ENCODE data around the gene GBGT1. TPM values are rescaled to one million over a fixed set of nuclear protein-coding genes. Genes with fewer than 3 reads are reported as not detected.
A peak's percentile ranks its signal among the peaks of the same experiment; 100 is the strongest.
"Not testable (repeated sequence)": the region's sequence is repeated elsewhere in the genome, so short reads cannot be mapped to it uniquely, and the experiment has no call there.

GBGT1 gene
- total and polyA plus RNA-seq, 2 donors (not counting 1 experiment from before 2014, with no cell fraction given), result 19.6 to 52.7 TPM

DNA sequence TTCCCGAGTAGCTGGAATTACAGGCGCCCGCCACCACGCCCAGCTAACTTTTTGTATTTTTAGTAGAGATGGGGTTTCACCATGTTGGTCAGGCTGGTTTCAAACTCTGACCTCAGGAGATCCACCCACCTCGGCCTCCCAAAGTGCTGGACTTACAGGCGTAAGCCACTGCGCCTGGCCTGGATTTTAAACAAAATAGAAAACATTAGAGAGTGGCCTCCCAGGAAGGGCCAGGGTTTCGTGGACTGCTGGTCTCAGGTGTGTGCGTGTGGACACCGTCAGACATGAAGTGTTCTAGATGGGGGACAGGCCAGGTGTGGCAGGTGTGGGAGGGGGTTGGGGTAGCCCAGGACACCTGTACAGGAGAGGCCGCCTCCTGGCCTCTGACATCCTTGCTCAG, 7.0 kb upstream of the GBGT1 start:
- POLR2A ChIA-PET, result no interaction called here
- no peak for ATAC-seq (ENCODE audit: low read depth)
- Histone ChIP-seq H2AFZ (ENCODE audit: insufficient read depth, low read depth, low read length, poor library complexity, severe bottlenecking) (no peak overlapping the region), H3K27me3 (replicated peaks in 1 of 4; ENCODE audit: control extremely low read depth in 1 of 4, control insufficient read depth in 3 of 4, insufficient read depth in 4 of 4, low read length in 3 of 4) (peaks cover 0 to 23% (median 7%) of the 10 kb centered on the region in 4 experiments), H3K4me1 (ENCODE audit: control insufficient read depth in 2 of 2, insufficient read depth in 2 of 2, low read length in 2 of 2) (peaks cover 16% of the 10 kb centered on the region in 2 donors), H3K27ac (ENCODE audit: low read length in 2 of 2) (no peak overlapping the region), H3K36me3 (replicated peaks in 1 of 2; ENCODE audit: control extremely low read depth in 1 of 2, control insufficient read depth in 1 of 2, extremely low read depth in 1 of 2, insufficient read depth in 2 of 2, low read length in 1 of 2) (no peaks in the 10 kb centered on the region), H3K79me2 (ENCODE audit: control insufficient read depth, insufficient read depth, low read length) (no peaks in the 10 kb centered on the region), H3K9me3 (ENCODE audit: control extremely low read depth in 1 of 3, control insufficient read depth in 2 of 3, insufficient read depth in 1 of 3, low read length in 2 of 3) (peaks cover 0 to 3% (median 0%) of the 10 kb centered on the region in 3 donors), H3K4me3 (ENCODE audit: control extremely low read depth in 1 of 5, extremely low read depth in 1 of 5, insufficient read depth in 1 of 5, low read depth in 2 of 5, low read length in 4 of 5) (no peak overlapping the region), H4K20me1 (ENCODE audit: control insufficient read depth, insufficient read depth, low read length, poor library complexity, severe bottlenecking) (no peaks in the 10 kb centered on the region), H3K4me2 (replicated peaks; ENCODE audit: low read depth, low read length, poor library complexity, severe bottlenecking) (peak overlapping the region; percentile 56), H3K9ac (ENCODE audit: low read length) (no peak overlapping the region)
- intact Hi-C loops (cut with micrococcal nuclease), result no loop called here
- Mint-ChIP-seq H3K27ac (no peak overlapping the region), H3K9me3 (ENCODE audit: insufficient read depth) (no peaks in the 10 kb centered on the region), H3K4me3 (peak overlapping the region; percentile 19), H3K27me3 (peaks cover 29% of the 10 kb centered on the region), H3K4me1 (peaks cover 17% of the 10 kb centered on the region)
- no peak for TF ChIP-seq CTCF (IDR thresholded peaks at IDR 0.05)
- TF ChIP-seq EZH2 (IDR thresholded peaks at IDR 0.05; ENCODE audit: borderline replicate concordance, insufficient read depth, low read depth, low read length, poor library complexity, severe bottlenecking), result no peak
- 63% methylated on average over 7 of the region's 11 CpGs for WGBS (ENCODE audit: insufficient coverage)
- CTCF ChIA-PET, result interaction anchor here (0.9 to 4.6 kb wide), 3 partner anchors 12 to 15 kb away, joined by 4 to 25 read pairs (median 8); no protein-coding TSS in a partner anchor
- DNase-seq, result no peak

DNA sequence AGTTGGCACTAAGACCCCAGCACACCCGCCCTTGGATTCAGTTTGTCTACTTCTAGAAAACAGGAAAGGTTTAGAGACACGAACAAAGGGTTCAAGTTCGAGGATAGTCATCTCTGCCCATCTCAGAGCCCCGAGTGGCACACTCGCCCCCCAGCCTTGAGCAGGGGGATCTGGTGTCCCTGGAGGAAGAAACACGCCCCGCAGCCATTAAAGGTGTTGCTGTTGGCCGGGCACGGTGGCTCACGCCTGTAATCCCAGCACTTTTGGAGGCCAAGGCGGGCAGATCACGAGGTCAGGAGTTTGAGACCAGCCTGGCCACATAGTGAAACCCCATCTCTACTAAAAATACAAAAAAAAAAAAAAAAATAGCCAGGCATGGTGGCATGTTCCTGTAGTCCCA, 6.0 kb upstream of the GBGT1 start:
- H3K9me3 Mint-ChIP-seq (ENCODE audit: insufficient read depth); H3K9me3 ChIP-seq (ENCODE audit: control extremely low read depth in 1 of 3, control insufficient read depth in 2 of 3, insufficient read depth in 1 of 3, low read length in 2 of 3); H3K27ac ChIP-seq (ENCODE audit: low read length in 2 of 2); H3K9ac ChIP-seq (ENCODE audit: low read length); H3K4me3 ChIP-seq (ENCODE audit: control extremely low read depth in 1 of 5, extremely low read depth in 1 of 5, insufficient read depth in 1 of 5, low read depth in 2 of 5, low read length in 4 of 5); H3K36me3 ChIP-seq (replicated peaks in 1 of 2; ENCODE audit: control extremely low read depth in 1 of 2, control insufficient read depth in 1 of 2, extremely low read depth in 1 of 2, insufficient read depth in 2 of 2, low read length in 1 of 2); H3K79me2 ChIP-seq (ENCODE audit: control insufficient read depth, insufficient read depth, low read length); H4K20me1 ChIP-seq (ENCODE audit: control insufficient read depth, insufficient read depth, low read length, poor library complexity, severe bottlenecking); ATAC-seq (ENCODE audit: low read depth); H3K4me2 ChIP-seq (replicated peaks; ENCODE audit: low read depth, low read length, poor library complexity, severe bottlenecking); intact Hi-C loops (cut with micrococcal nuclease); DNase-seq; H3K4me3 Mint-ChIP-seq; H2AFZ ChIP-seq (ENCODE audit: insufficient read depth, low read depth, low read length, poor library complexity, severe bottlenecking); H3K27ac Mint-ChIP-seq: not testable (repeated sequence)
- peaks cover 17% of the 10 kb centered on the region for H3K4me1 Mint-ChIP-seq
- POLR2A ChIA-PET, result interaction anchor here (0.7 kb wide), 2 partner anchors 20 to 250 kb away, joined by 3 read pairs; no protein-coding TSS in a partner anchor
- Histone ChIP-seq H3K4me1 (ENCODE audit: control insufficient read depth in 2 of 2, insufficient read depth in 2 of 2, low read length in 2 of 2) (peaks cover 16% of the 10 kb centered on the region in 2 donors), H3K27me3 (replicated peaks in 1 of 4; ENCODE audit: control extremely low read depth in 1 of 4, control insufficient read depth in 3 of 4, insufficient read depth in 4 of 4, low read length in 3 of 4) (peaks cover 0 to 20% (median 5%) of the 10 kb centered on the region in 4 experiments)
- 87% methylated on average over 5 of the region's 12 CpGs for WGBS (ENCODE audit: insufficient coverage)
- H3K27me3 Mint-ChIP-seq, result peaks cover 24% of the 10 kb centered on the region
- CTCF ChIA-PET, result interaction anchor here (0.7 to 4.6 kb wide), 3 partner anchors 13 to 1350 kb away, joined by 3 to 25 read pairs (median 8); no protein-coding TSS in a partner anchor

Measured in B cell (primary cell).